GM23248 (cell line): ENCODE measurements around the gene BHLHE40.

ENCODE experiments used
- EZH2 ChIP-seq: fragments of 200-600 bp; sonication (generic); IDR thresholded peaks from 2 replicates; pipeline ENCODE4 v1.6.1; 2018; ENCODE audit warnings: antibody characterized with exemption, mild to moderate bottlenecking; ENCODE audit not compliant: insufficient read depth, poor library complexity, severe bottlenecking
- EZH2phosphoT487 ChIP-seq: fragments of 200-600 bp; sonication (generic); IDR thresholded peaks from 2 replicates; pipeline ENCODE4 v1.6.1; 2018; ENCODE audit warnings: antibody characterized with exemption, moderate library complexity, mild to moderate bottlenecking, low read depth; ENCODE audit not compliant: insufficient read depth

GRCh38 chr3:4993276-4994143 is 14.3 kb downstream of the BHLHE40 start:
- no peak for TF ChIP-seq EZH2phosphoT487
- no peak for TF ChIP-seq EZH2
